Mesenchymal stem cell (in vitro differentiated cells and primary cell): ENCODE measurements around the gene PHKA2.

ENCODE experiments used
- DNase-seq: peaks from one replicate; pipeline ENCODE4 v3.0.0-alpha.2; 2013
- H2AFZ ChIP-seq: one replicate; pipeline ENCODE4 v1.6.1; 2013; ENCODE audit warnings: low read depth, mild to moderate bottlenecking, control low read depth, inconsistent platforms, low read length, moderate library complexity
- H2AK5ac ChIP-seq: 2 replicates; pipeline ENCODE4 v1.6.1; 2013; ENCODE audit warnings: low read length, moderate library complexity, mild to moderate bottlenecking, inconsistent platforms; ENCODE audit not compliant: severe bottlenecking
- H2BK120ac ChIP-seq: one replicate; pipeline ENCODE4 v1.6.1; 2013; ENCODE audit warnings: low read depth, mild to moderate bottlenecking, inconsistent platforms, low read length, moderate library complexity
- H2BK12ac ChIP-seq, 2 experiments: one replicate each; pipeline ENCODE4 v1.6.1; 2013; ENCODE audit warnings: inconsistent platforms in 2 of 2, low read length in 2 of 2, mild to moderate bottlenecking in 2 of 2, moderate library complexity in 2 of 2, control low read depth in 1 of 2
- H2BK15ac ChIP-seq: one replicate; pipeline ENCODE4 v1.6.1; 2013; ENCODE audit warnings: mild to moderate bottlenecking, low read depth, inconsistent platforms; ENCODE audit not compliant: poor library complexity, severe bottlenecking
- H2BK5ac ChIP-seq: 2 replicates; pipeline ENCODE4 v1.6.1; 2013; ENCODE audit warnings: low read depth, mild to moderate bottlenecking, low read length, control low read depth, inconsistent platforms; ENCODE audit not compliant: poor library complexity, severe bottlenecking
- H3K14ac ChIP-seq, 2 experiments: one replicate each; pipeline ENCODE4 v1.6.1; 2013; ENCODE audit warnings: inconsistent platforms in 2 of 2, low read length in 2 of 2, control low read depth in 1 of 2, mild to moderate bottlenecking in 1 of 2, moderate library complexity in 1 of 2
- H3K18ac ChIP-seq, 2 experiments: one replicate each; pipeline ENCODE4 v1.6.1; 2013; ENCODE audit warnings: inconsistent platforms in 2 of 2, low read length in 2 of 2, control low read depth in 1 of 2, low read depth in 1 of 2, mild to moderate bottlenecking in 1 of 2
- H3K23ac ChIP-seq, 2 experiments: one replicate each; pipeline ENCODE4 v1.6.1; 2013; ENCODE audit warnings: inconsistent platforms in 2 of 2, low read length in 2 of 2, mild to moderate bottlenecking in 2 of 2, moderate library complexity in 2 of 2, control low read depth in 1 of 2
- H3K27ac ChIP-seq: 2 replicates; pipeline ENCODE4 v1.5.1; 2013; ENCODE audit warnings: mild to moderate bottlenecking, moderate library complexity, low read length, control low read depth, inconsistent platforms; ENCODE audit not compliant: poor library complexity, severe bottlenecking
- H3K27me3 ChIP-seq, 2 experiments: 2 replicates each; pipeline versions ENCODE4 v1.6.1 to v1.7.0; 2013; ENCODE audit warnings: low read length in 2 of 2, mild to moderate bottlenecking in 2 of 2, moderate library complexity in 2 of 2, control low read depth in 1 of 2, inconsistent platforms in 1 of 2; ENCODE audit not compliant: control insufficient read depth in 1 of 2, insufficient read depth in 1 of 2
- H3K36me3 ChIP-seq, 2 experiments: 2 replicates each; pipeline versions ENCODE4 v1.6.1 to v1.7.0; 2013; ENCODE audit warnings: low read length in 2 of 2, control low read depth in 1 of 2, inconsistent platforms in 1 of 2, low read depth in 1 of 2, mild to moderate bottlenecking in 1 of 2; ENCODE audit not compliant: insufficient read depth in 2 of 2, control insufficient read depth in 1 of 2
- H3K4ac ChIP-seq, 2 experiments: one replicate each; pipeline ENCODE4 v1.6.1; 2013; ENCODE audit warnings: inconsistent platforms in 2 of 2, low read length in 2 of 2, mild to moderate bottlenecking in 2 of 2, moderate library complexity in 2 of 2, control low read depth in 1 of 2, low read depth in 1 of 2
- H3K4me1 ChIP-seq: 2 replicates; pipeline ENCODE4 v1.6.1; 2013; ENCODE audit warnings: low read depth, low read length, control low read depth; ENCODE audit not compliant: control insufficient read depth, insufficient read depth
- H3K4me2 ChIP-seq: 2 replicates; pipeline ENCODE4 v1.6.1; 2013; ENCODE audit warnings: low read length, mild to moderate bottlenecking, inconsistent platforms; ENCODE audit not compliant: poor library complexity, severe bottlenecking
- H3K4me3 ChIP-seq, 2 experiments: 2 replicates each; pipeline versions ENCODE4 v1.5.1 to v1.7.0; 2013; ENCODE audit warnings: low read length in 2 of 2, mild to moderate bottlenecking in 2 of 2, control low read depth in 1 of 2, low read depth in 1 of 2; ENCODE audit not compliant: insufficient read depth in 1 of 2
- H3K79me1 ChIP-seq: replicated peaks from 2 replicates; pipeline ENCODE4 v1.6.1; 2013; ENCODE audit warnings: mild to moderate bottlenecking, control low read depth, low read length, inconsistent platforms; ENCODE audit not compliant: poor library complexity, severe bottlenecking
- H3K9ac ChIP-seq: 2 replicates; pipeline ENCODE4 v1.7.0; 2013; ENCODE audit warnings: mild to moderate bottlenecking, low read length, moderate library complexity
- H3K9me3 ChIP-seq: 2 replicates; pipeline ENCODE4 v1.7.0; 2013; ENCODE audit warnings: mild to moderate bottlenecking, low read length; ENCODE audit not compliant: control insufficient read depth
- H4K8ac ChIP-seq: one replicate; pipeline ENCODE4 v1.6.1; 2013; ENCODE audit warnings: inconsistent platforms, mild to moderate bottlenecking, low read length, moderate library complexity
- H4K91ac ChIP-seq: one replicate; pipeline ENCODE4 v1.6.1; 2013; ENCODE audit warnings: mild to moderate bottlenecking, low read length, inconsistent platforms
- WGBS: methylation state at CpG from one replicate; pipeline ENCODE4 v1.1.7; 2013; ENCODE audit warnings: mixed read lengths; 5-methylcytosine and 5-hydroxymethylcytosine counted together

Gene PHKA2

DNA sequence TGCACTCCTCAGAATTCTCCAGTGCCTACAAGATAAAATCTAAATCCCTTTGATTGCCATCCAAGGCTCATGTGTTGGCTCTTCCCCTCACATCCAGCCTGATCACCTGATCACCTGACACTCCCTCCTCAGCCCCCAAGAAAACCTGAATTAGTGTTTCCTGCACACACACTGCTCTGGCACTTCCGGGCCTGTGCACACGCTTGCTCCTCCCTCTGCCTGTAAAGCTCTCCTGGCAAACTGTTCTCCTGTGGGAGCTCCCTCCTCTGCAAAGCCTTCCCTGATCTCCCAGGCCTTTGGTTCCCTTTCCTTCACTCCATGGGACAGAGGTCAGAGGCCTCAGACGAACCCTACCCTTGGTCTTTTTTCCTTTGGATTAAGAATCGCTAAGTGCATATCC, 19.9 kb downstream of the PHKA2 start:
- Histone ChIP-seq H3K4me1 (no peaks in the 10 kb centered on the region), H3K18ac (no peak overlapping the region), H3K4me3 (no peak overlapping the region), H4K91ac (no peak overlapping the region), H3K9ac (no peak overlapping the region), H3K79me1 (peaks cover 7% of the 10 kb centered on the region), H3K27ac (no peak overlapping the region), H2BK120ac (no peak overlapping the region), H3K4ac (no peak overlapping the region), H2BK15ac (peak overlapping the region; percentile 52), H3K14ac (no peak overlapping the region), H2BK12ac (no peak overlapping the region), H2AK5ac (no peak overlapping the region), H3K4me2 (no peak overlapping the region), H3K27me3 (peaks cover 0 to 9% of the 10 kb centered on the region in 2 experiments), H3K9me3 (no peaks in the 10 kb centered on the region), H2BK5ac (no peak overlapping the region), H3K36me3 (no peaks in the 10 kb centered on the region), H3K23ac (no peak overlapping the region), H2AFZ (no peak overlapping the region), H4K8ac (no peak overlapping the region)
- WGBS: 64% methylated on average over 3 of the region's 4 CpGs
- no peak for DNase-seq

- H3K18ac ChIP-seq: no peak overlapping the region
- no peaks in the 10 kb centered on the region for H3K9me3 ChIP-seq
- DNase-seq: no peak
- no peak overlapping the region for H4K8ac ChIP-seq
- H3K4ac ChIP-seq: no peak overlapping the region
- H2BK15ac ChIP-seq: no peak overlapping the region
- H2BK120ac ChIP-seq: no peak overlapping the region
- H3K4me1 ChIP-seq: no peaks in the 10 kb centered on the region
- H3K14ac ChIP-seq: no peak overlapping the region
- H2AFZ ChIP-seq: no peak overlapping the region
- H3K9ac ChIP-seq: no peak overlapping the region
- H3K4me2 ChIP-seq: no peak overlapping the region
- H3K4me3 ChIP-seq: no peak overlapping the region
- H3K79me1 ChIP-seq: peaks cover 7% of the 10 kb centered on the region
- peak overlapping the region in 1 of 2 experiments; percentile 18 for H2BK12ac ChIP-seq
- peaks cover 0 to 9% of the 10 kb centered on the region in 2 experiments for H3K27me3 ChIP-seq
- H2BK5ac ChIP-seq: no peak overlapping the region
- no peak overlapping the region for H4K91ac ChIP-seq
- no peak overlapping the region for H3K23ac ChIP-seq
- H2AK5ac ChIP-seq: no peak overlapping the region
- H3K36me3 ChIP-seq: no peaks in the 10 kb centered on the region
- H3K27ac ChIP-seq: no peak overlapping the region
Measured at GRCh38 chrX:18962329-18962728, 21.6 kb downstream of the PHKA2 start.

DNA sequence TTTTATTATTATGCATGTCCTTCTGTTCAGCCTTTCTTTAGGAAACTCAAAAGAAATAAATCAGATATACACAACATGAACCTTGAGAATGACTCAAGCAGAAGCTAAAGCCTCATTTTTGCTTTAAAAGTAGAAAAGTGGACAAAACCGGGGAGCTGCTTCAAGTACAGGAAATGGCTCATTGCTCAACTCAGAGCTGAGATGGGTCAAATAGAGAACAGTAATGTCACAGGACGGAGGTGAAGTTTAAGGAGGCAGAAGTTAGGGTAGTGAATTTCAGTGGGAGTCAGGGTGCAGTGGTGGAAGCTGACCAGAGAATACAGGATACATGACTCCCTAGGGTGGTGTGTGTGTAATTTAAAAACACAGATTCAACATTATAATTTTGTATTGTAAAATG, 22.2 kb downstream of the PHKA2 start:
- Histone ChIP-seq H3K9ac (no peak overlapping the region), H2BK120ac (no peak overlapping the region), H2AK5ac (no peak overlapping the region), H3K4me1 (no peaks in the 10 kb centered on the region), H3K23ac (no peak overlapping the region), H2BK15ac (no peak overlapping the region), H3K4me3 (no peak overlapping the region), H3K79me1 (peaks cover 6% of the 10 kb centered on the region), H3K27ac (no peak overlapping the region), H4K8ac (no peak overlapping the region), H3K14ac (no peak overlapping the region), H2BK12ac (no peak overlapping the region), H2BK5ac (no peak overlapping the region), H2AFZ (no peak overlapping the region), H3K4ac (no peak overlapping the region), H3K36me3 (no peaks in the 10 kb centered on the region), H4K91ac (no peak overlapping the region), H3K4me2 (no peak overlapping the region), H3K27me3 (peaks cover 0 to 9% of the 10 kb centered on the region in 2 experiments), H3K18ac (no peak overlapping the region), H3K9me3 (no peaks in the 10 kb centered on the region)
- peak; percentile 52 for DNase-seq
- 0% methylated on average over 2 of the region's 2 CpGs for WGBS

- no peak overlapping the region for H2AFZ ChIP-seq
- peaks cover 0 to 3% of the 10 kb centered on the region in 2 experiments for H3K27me3 ChIP-seq
Measured at GRCh38 chrX:18956303-18957032, 27.4 kb downstream of the PHKA2 start.

More at GRCh38 chrX:18956303-18957032, 27.4 kb downstream of the PHKA2 start:
- Histone ChIP-seq H2AK5ac (no peak overlapping the region), H2BK5ac (no peak overlapping the region), H4K91ac (no peak overlapping the region), H3K9me3 (no peaks in the 10 kb centered on the region), H3K4me3 (no peak overlapping the region), H3K36me3 (no peaks in the 10 kb centered on the region), H3K27ac (no peak overlapping the region), H2BK120ac (no peak overlapping the region), H3K4ac (no peak overlapping the region), H3K79me1 (peaks cover 5% of the 10 kb centered on the region), H3K18ac (no peak overlapping the region), H4K8ac (no peak overlapping the region), H3K4me1 (no peaks in the 10 kb centered on the region), H2BK15ac (no peak overlapping the region), H3K23ac (no peak overlapping the region), H3K14ac (no peak overlapping the region), H3K9ac (no peak overlapping the region), H2BK12ac (no peak overlapping the region), H3K4me2 (no peak overlapping the region)
- 100% methylated on average over 3 of the region's 7 CpGs for WGBS
- no peak for DNase-seq
